AG10803 (cell line): ENCODE measurements around the gene E2F1.

Source experiments
- DNase-seq: peaks from one replicate; pipeline ENCODE4 v3.0.0; 2010; ENCODE audit warnings: low read depth
- H3K4me3 ChIP-seq: 2 replicates; pipeline ENCODE4 v1.5.1; 2011; ENCODE audit warnings: mild to moderate bottlenecking, low read length, control low read depth
- TF ChIP-seq, protein P1 (sequence below): conservative IDR thresholded peaks from 2 replicates; pipeline ENCODE4 v1.5.1; 2011; ENCODE audit warnings: mild to moderate bottlenecking, low read length, control low read depth, inconsistent platforms

E2F1 gene, protein sequence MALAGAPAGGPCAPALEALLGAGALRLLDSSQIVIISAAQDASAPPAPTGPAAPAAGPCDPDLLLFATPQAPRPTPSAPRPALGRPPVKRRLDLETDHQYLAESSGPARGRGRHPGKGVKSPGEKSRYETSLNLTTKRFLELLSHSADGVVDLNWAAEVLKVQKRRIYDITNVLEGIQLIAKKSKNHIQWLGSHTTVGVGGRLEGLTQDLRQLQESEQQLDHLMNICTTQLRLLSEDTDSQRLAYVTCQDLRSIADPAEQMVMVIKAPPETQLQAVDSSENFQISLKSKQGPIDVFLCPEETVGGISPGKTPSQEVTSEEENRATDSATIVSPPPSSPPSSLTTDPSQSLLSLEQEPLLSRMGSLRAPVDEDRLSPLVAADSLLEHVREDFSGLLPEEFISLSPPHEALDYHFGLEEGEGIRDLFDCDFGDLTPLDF

DNA sequence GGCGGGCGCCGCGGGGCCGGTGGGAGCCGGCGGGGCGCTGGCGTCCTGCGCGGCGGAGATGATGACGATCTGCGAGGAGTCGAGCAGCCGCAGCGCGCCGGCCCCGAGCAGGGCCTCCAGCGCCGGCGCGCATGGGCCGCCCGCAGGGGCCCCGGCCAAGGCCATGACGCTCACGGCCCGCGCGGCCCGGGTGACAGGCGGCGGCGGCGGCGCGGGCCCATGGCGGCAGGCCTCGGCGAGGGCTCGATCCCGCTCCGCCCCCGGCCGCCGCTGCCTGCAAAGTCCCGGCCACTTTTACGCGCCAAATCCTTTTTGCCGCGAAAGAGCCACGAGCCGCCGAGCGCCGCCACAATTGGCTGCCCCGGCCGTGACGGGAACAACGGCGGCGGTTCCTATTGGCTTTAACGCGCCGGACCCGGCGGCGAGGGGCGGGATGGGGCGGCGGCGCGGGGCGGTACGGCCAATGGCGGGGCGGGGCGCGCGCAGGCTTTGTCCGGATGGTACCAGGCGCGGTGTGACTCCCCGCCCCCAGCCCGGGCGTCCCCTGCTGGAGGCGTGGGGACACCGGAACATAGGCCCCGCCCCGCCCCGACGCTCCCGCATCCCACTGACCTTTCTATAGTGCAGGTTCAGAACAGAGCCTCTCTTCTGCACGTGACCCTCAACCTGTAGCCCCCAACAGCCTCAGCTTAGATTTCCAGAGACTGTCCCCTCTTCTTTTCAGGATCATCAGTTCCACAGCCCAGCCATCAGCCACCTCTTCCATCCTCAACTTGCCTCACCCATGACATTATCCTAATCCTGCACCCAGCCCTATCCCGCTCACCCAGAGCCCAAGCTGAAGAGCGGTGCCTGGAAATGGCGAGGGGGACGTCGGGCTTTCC is at the start of gene E2F1:
Gene E2F1, minus strand, starts transcription at position 286 of the 884 bp plus-strand sequence. Its CDS starts 121 bp downstream, at position 165.
- peak; percentile 88 for DNase-seq
- H3K4me3 ChIP-seq = peak within 1 kb of the TSS; percentile 62
- TF ChIP-seq, protein P1, sequence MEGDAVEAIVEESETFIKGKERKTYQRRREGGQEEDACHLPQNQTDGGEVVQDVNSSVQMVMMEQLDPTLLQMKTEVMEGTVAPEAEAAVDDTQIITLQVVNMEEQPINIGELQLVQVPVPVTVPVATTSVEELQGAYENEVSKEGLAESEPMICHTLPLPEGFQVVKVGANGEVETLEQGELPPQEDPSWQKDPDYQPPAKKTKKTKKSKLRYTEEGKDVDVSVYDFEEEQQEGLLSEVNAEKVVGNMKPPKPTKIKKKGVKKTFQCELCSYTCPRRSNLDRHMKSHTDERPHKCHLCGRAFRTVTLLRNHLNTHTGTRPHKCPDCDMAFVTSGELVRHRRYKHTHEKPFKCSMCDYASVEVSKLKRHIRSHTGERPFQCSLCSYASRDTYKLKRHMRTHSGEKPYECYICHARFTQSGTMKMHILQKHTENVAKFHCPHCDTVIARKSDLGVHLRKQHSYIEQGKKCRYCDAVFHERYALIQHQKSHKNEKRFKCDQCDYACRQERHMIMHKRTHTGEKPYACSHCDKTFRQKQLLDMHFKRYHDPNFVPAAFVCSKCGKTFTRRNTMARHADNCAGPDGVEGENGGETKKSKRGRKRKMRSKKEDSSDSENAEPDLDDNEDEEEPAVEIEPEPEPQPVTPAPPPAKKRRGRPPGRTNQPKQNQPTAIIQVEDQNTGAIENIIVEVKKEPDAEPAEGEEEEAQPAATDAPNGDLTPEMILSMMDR = peak; percentile 20

DNA sequence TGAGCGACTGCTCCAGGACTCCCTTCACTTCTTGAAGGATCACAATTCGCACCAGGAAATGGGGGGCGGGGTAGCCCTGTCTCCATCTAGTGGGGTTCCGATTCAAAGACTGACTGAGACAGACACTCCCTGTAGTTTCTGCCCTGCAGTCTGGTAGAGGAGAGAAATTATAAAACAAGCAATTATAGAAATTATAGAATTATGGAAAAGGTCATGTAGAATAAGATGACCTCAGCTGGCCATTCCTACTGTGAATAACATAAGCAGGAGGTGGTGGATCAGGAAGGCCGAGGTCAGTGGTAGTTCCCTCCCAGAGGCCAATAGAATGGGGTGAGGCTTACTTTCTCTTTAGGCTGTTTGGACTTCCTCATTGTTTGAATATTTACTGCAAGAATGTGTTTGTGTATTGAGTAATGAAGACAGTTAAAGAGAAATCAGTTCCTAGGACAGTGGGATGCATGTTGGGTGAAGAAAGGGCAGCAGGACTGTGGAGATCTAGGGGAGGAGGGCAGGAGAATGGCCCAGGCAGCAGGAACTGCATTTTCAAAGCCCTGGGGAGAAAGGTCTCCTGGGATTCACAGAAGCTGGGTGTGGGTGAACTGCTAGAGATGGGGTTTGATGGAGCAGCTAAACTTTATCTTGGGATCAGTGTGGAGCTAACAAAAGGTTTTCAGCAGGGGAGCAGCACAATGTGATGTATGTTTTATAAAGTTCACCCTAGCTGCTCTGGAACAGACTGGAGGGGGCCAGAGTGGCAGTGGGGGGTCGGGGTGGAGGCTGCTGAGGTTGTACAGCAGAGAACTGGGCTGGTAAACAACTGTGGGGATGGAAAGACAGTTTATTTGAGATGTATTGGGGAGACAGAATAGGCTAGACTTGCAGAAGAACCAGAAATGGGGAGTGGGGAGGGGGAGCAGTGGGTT is 47.7 kb upstream of the E2F1 start:
- peak overlapping the region; percentile 28 for H3K4me3 ChIP-seq
- DNase-seq = peak; percentile 91
- TF ChIP-seq, protein P1 = no peak

DNA sequence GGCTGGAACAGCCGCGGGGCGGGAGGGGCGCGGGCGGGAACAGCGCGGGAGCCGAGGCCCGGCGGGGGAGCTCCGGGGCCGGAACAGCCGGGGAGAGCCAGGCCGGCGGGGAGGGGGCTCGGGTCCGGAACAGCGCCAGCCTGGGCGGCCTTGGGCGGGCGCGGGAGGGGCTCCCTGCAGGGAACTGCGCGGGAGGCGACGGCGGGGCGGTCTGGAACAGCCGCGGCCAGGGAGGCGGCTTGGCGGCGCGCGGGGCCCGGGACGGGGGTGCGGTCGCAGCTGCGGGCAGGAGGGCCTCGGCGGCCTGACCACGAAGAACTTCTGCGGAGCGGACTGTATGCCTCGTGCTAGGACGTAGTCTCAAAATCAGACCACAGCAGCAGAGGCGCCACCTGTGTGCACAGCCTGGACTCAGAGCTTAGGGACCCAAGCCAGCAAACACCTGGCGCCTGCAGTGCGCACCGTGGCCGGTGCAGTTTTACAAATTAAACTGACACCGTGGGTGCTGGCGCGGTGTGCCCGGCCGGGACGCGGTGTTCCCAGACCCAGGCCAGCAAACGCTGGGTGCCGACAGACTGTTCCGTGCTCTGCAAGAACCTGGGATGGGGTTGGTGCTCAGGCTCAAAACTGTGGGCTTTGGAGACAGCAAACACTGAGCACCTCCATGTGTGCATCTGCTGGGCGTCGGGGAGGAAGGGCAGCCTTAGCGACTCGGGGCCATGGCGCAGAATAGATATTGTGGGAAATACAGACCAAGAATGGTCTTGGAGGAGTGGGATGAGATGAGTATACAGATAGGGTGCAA is 46.2 kb upstream of the E2F1 start:
- H3K4me3 ChIP-seq = peak overlapping the region; percentile 71
- TF ChIP-seq, protein P1 = 0 out of 2 replicates have a peak, but pooled peaks have one; percentile 7
- peak; percentile 85 for DNase-seq

DNA sequence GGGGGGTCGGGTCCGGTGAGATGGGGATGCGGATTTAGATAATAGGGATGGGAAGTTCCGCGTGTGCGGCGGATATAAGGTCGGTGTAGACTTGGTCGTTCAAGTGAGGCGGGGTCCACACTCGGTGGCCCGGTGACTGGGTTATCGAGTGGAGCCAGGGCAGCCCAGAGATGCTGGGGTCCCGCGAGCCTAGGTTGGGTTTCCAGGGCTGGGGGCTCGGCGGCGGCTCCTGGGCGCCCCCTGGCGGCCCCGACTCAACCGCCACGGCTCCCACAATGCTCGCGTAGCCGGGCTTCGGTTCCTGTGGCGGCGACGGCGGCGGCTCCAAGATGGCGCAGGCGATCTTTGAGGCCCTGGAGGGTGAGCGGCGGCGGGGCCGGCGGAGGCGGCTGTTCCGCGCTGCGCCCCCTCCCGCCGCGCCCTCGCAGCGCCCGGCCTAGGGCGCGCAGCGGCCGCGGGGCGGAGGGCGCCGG is 45.5 kb upstream of the E2F1 start, which contains the start of gene ZNF341:
Gene ZNF341, plus strand, starts transcription at position 304 of the 473 bp plus-strand sequence. Its CDS starts 26 bp downstream, at position 330.
- H3K4me3 ChIP-seq = peak within 1 kb of the TSS; percentile 71
- no peak for DNase-seq
- TF ChIP-seq, protein P1 = peak; percentile 60

DNA sequence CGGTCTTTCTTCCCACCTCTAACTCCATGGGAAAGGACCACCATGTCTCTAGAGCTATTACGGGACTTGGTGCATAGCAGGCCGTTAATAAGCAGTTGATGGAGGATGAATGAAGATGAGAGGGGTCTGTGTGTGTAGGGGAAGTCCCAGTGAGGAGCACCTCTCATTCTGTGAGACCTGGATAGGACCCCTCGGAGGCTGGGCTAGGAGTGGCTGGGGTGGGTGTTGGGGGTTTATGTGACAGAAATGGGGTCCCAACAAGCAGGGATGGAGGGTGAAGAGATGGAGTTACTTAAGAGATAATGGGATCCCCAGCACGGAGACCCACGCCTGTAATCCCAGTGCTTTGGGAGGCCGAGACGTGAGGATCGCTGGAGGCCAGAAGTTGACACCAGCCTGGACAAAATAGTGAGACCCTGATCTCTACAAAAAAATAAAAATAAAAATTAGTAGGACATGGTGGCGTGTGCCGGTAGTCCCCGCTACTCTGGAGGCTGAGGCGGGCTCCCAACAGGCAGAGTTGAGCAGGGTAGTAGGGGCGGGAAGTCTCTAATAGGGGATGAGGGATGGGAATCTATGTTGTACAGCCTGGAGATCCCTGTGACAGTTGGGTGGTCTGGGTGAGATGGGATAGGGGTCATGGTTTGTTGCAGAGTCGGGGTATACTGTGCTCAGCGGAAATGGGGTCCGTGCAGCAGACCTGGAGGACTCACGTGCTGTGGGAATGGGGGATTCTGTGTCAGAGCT is 44.9 kb upstream of the E2F1 start:
- H3K4me3 ChIP-seq = peak overlapping the region; percentile 67
- no peak for DNase-seq
- TF ChIP-seq, protein P1 = no peak
